GM15510 (cell line): ENCODE results near the gene GLTP.

Experiments
- POLR2A ChIP-seq: IDR thresholded peaks from 3 replicates; pipeline ENCODE4 v1.6.1; 2011; ENCODE audit warnings: borderline replicate concordance; ENCODE audit not compliant: insufficient read length; ENCODE audit errors: extremely low read depth

The GLTP gene

DNA sequence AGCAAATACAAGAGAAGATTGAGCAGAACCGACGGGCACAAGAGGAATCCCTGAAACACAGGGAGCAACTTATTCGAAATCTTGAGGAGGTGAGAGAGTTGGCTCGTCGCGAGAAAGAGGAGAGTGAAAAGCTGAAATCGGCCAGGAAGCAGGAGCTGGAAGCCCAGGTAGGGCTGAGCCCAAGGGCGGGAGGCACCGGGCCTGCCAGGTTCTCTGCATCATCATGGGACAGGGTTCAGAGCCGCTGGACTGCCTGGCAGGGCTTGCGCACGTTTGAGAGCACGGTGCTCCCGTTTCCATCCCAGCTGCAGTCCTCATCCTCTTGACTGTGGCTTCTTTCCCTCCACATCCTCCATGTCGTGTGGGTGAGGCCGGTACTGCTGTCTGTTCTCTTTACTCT lies 34.1 kb upstream of the GLTP start:
- TF ChIP-seq POLR2A: no peak

DNA sequence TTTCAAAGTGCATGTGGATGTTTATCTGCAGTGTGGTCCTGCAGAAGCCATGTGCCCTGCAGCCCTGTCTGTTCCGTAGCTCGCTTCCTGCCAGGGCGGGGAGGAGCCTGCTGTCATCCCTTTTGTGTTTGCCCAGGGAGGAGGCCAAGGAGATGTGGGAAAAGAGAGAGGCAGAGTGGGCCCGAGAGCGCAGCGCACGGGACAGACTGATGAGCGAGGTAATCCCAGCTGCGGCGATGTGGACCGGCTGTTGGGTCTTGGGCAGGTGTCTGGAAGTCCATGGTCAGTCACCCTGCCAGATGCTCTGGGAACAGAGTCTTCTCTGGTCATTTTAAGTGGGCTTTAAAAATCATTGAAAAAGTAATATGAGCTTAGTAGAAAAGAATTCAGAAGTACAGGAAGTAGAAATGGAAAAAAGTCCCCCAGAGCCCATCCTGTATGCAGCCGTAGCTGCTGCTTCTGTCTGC lies 32.5 kb upstream of the GLTP start:
- TF ChIP-seq POLR2A: no peak

DNA sequence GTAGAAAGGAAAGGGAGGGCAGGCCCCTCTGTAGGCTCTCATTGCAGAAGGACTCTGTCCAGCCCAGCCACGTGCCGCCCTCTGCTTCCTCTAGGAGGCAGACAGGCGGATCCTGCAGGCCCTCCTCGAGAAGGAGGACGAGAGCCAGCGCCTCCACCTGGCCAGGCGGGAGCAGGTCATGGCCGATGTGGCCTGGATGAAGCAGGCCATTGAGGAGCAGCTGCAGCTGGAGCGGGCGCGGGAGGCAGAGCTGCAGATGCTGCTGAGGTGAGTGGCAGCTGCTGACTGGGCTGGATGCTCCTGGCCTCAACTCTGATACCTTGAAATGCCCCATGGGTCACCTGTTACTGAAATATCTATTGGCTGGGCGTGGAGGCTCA lies 30.6 kb upstream of the GLTP start:
- TF ChIP-seq POLR2A: no peak

DNA sequence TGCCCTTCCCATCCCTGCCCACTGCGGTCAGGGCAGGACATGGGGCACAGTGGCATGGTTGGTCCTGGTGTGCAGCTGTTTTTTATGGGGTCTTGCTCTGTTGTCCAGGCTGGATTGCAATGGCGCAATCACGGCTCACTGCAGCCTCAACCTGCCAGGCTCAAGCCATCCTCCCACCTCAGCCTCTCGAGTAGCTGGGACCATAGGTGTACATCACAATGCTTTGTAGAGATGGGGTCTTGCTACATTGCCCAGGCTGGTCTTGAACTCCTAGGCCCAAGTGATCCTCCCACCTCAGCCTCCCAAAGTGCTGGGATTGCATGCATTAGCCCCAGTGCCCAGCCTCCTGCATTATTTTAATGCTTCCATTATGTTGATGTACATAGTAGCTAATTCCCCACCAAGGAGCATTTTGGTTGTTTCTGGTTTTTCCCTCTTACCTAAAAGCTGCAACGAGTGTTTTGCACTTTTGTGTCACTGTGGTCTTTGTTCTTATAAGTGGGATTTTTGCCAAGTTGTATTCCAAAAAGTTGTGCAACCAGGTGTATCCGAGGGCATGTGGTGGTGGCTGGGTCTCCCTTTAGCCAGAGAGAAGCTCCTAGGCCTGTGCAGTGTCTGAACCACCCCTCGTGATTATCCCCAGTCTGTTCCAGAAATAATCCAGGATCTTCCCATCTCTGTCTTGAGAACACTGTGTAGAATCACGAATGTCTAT lies 30.1 kb upstream of the GLTP start:
- no peak for TF ChIP-seq POLR2A

DNA sequence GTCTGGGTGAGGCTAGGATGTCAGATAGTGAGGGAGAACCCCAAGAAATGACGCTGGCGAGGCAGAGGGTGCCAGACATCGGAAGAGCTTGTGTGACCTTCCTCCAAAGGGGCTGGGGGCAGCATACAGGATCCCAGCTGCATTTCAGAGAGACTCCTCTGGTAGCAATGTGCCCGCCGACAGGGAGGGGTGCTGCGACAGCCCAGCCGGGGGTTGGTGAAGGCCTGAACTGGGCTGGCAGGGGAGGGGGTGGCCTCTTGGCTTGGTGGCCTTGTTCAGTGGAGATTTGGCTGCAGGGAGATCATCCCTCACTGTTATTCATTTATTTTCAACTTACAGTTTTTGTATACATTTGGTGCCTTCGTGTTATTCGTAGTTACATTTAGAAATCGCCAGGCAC lies 25.0 kb upstream of the GLTP start:
- TF ChIP-seq POLR2A: no peak

DNA sequence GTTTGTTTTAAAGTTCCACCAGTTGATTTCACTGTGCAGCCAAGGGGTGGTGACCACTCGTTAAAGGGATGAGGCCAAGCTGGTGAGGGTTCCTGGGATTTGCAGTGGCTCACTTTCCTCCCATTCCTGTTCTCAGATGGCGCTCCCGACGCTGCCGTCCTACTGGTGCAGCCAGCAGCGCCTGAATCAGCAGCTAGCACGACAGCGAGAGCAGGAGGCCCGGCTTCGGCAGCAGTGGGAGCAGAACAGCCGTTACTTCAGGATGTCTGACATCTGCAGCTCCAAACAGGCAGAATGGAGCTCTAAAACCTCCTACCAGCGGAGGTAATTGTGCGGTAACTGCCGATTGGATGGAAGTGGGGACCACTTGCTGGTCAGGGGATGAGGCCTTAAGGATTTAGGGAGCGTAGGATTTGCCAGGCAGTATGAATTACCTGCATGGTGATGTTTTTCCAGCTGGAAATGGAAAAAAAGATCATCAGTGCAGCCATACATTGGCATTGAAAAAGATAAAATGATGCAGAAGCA lies 22.6 kb upstream of the GLTP start:
- no peak for TF ChIP-seq POLR2A

DNA sequence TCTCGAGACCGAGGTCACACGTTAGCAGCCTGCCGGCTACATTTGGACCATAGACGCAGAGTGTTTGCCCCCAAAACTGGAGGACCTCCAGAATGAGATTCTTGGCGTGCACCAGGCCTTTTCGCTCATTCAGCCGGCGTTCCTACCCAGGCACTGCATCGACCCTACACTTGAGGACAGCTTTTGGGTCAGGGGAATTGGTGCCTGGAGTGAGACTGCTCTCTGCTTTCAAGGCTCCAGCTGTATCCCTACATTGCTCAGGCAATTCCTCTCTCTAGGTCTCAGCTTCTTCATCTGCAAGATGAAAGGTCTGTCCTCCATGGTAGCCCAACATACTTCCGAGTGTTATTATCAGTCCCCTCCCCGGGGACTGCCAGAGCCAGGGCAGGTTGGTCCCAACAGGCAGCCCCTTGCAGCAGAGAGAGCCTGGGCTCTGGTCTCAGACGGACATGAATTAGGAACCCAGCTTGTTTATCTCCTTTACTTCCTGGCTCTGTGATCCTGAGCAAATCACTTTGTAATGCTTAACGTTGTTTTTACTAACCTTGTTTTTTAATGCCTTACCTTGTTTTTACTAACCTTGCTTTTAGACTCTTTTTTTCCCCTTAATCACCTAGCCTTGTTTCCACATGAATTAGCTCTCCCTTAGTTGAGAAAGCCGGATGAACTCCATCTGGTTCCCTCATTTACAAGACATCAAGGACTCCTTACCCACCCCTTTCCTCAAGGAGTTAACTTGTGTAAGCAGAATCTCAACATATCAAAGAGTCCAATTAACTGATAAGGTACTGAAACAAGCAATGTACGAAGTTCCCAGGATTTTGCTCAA lies 20.6 kb upstream of the GLTP start:
- TF ChIP-seq POLR2A: no peak

DNA sequence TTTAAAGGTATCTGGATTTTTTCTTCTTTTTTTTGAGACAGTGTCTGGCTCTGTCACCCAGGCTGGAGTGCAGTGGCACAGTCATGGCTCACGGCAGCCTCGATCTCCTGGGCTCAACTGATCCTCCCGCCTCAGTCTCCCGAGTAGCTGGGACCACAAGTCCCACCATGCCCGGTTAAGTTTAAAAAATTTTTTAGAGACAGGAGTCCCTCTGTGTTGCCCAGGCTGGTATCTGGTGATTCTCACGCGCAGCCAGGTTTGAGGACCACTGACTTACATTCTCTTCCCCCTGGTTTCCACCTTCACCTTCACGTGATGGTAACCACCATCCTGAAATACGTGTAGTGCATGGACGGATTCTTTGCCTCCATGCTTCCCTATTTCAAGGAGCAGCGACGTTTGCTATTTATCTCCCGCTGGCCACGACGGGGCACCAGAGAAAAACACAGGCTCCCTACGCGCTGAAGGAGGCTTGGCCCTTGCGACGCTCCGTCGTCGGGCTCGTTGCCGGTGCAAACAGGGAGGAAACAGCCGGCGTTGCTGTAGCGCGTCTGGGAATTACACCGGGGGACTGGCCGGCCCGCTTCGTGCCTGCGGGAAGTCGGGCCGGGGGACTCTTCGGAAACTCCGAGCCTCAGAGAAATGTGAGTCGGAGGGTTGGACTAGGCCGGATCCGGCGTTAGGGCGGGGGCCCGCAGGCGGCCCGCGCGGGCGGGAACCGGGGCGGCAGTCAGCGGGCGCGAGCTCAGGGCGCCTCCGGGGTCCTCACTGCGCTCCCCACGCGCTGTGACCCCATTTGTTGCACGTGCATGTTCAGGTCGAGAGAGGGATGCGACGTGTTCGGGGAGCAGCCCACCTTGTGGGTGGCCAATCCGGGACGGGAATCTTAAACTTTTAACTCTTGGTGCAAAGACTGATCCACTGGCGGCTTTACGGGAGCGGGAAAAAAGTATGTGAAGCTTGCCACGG lies 19.7 kb upstream of the GLTP start, which contains the start of gene TCHP:
TSS of gene TCHP (plus strand) at position 492 of the 969 bp plus-strand sequence. CDS start 2,753 bp downstream, outside the sequence.
- TF ChIP-seq POLR2A: peak; percentile 65

DNA sequence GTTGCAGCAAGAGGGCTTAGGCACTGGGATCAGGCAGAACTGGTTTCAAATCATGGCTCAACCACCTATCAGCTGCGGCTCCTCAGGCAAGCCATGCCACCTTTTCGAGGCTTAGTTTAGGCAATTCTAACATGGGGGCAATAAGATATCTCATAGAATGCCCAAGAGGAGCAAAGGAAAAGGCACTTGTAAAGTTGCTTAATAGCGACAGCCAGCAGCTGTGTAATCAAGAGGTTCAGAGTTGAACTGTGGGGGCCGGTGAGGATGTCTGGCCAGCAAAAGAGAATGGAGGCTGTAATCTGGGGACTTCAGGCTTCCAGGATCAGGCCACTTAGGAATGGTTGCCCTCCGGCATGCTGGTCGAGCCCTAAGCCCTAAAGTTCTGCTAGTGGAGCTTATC lies 16.7 kb upstream of the GLTP start:
- TF ChIP-seq POLR2A: no peak

DNA sequence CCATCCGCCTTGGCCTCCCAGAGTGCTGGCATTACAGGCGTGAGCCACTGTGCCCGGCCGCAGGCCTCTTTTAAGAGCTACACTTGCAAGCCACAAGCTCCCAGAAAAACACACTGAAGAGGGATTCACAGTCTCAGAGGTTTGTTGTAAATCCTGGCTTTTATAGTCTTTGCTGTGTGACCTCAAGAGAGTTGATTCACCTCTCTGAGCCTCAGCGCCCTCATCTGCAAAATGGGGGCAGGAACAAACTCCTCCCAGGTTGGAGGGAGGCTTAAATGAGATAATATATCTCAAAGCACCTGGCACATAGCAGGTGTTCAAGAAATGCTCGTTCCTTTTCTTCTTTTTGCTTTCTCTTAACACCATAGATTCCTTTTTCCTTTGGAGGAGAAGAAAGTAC lies 15.8 kb upstream of the GLTP start:
- no peak for TF ChIP-seq POLR2A

DNA sequence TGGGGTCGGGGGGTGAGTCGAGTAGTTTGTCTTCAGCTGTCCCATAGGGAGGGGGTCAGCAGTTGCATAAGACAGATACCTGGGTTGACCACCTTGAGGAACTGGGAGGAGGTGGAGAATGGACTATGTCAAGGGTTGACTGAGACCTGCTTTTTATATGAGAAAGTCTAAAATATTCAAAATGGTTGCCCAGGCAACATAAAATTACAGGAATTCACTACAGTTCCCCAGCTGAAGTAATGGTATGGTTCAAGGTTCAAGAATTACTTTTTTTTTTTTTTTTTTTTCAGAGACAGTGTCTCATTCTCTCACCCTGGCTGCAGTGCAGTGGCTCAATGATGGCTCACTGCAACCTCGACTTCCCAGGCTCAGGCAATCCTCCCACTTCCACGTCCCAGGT lies 14.6 kb upstream of the GLTP start:
- no peak for TF ChIP-seq POLR2A

DNA sequence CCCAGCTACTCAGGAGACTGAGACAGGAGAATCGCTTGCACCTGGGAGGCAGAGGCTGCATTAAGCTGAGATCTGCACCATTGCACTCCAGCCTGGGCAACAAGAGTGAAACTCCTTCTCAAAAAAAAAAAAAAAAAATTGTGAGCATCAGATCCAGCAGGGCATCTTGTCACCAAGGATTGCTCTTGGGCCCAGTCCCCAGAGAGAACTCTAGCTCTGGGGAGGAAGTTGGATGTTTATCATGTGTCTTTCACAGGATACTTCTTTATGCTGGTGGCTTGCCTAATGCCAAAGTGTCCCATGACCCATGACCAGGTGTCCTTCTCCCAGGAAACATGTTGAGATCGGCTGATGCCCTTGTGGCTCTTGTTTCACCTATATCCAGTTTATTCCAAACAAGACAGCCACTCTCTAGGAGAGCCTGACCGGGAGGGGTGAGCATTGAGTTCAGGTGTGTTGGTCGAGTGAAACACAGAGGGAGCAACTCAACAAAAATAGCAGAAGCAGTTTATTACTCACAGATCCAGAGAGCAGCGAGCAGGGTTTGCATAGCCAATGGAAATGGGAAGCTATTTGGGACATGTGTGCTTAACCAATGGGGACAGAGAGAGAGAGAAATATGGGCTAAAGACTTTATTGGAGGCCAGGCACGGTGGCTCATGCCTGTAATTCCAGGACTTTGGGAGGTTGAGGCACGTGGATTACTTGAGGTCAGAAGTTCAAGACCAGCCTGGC lies 13.1 kb upstream of the GLTP start:
- no peak for TF ChIP-seq POLR2A

DNA sequence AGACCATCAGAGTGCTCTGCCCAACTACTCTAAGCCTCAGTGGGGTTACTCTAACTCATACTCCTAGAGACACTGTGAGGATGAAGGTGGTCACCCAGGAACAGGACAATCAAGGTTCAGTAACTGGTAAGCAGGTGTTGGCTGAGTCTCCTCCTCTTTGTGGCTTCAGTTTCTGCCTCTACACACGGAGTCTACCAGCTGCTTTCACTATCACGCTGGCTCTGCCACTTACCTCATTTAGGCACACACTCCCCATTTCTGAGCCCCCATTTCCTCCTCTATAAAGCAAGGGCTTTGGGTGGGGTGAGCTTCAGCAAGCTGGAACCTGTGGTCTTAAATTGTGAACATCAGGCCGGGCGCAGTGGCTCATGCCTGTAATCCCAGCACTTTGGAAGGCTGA lies 12.4 kb upstream of the GLTP start:
- TF ChIP-seq POLR2A: no peak
